Lung (tissue), 12 donors: ENCODE measurements around the gene MGAT4C. TPM values are rescaled to one million over a fixed set of nuclear protein-coding genes. Genes with fewer than 3 reads are reported as not detected.

Experiments used
- ATAC-seq: fragments of 200-7000 bp; cut with Tn5 transposase; one replicate; pipeline ENCODE4 v1.9.1; 2020; ENCODE audit warnings: moderate number of reproducible peaks; ENCODE audit not compliant: insufficient read depth, low FRiP score
- DNase-seq, 3 donors: peaks; one replicate each; pipeline ENCODE4 v3.0.0-alpha.2; 2013 to 2017
- H3K27ac ChIP-seq, 2 donors: one replicate each; pipeline ENCODE4 v1.5.1; 2013; ENCODE audit warnings: mild to moderate bottlenecking in 2 of 2, moderate library complexity in 2 of 2, control low read depth in 1 of 2, inconsistent platforms in 1 of 2, low read depth in 1 of 2, low read length in 1 of 2
- H3K27me3 ChIP-seq, 3 donors: one replicate each; pipeline ENCODE4 v1.5.1; 2013; ENCODE audit warnings: low read length in 2 of 3; ENCODE audit not compliant: control insufficient read depth in 3 of 3, insufficient read depth in 3 of 3
- H3K36me3 ChIP-seq, 4 donors: one replicate each; pipeline ENCODE4 v1.5.1; 2013; ENCODE audit warnings: low read length in 4 of 4, mild to moderate bottlenecking in 1 of 4, moderate library complexity in 1 of 4; ENCODE audit not compliant: control insufficient read depth in 4 of 4, insufficient read depth in 4 of 4
- H3K4me1 ChIP-seq, 5 donors: one replicate each; pipeline ENCODE4 v1.5.1; 2013; ENCODE audit warnings: low read length in 5 of 5, mild to moderate bottlenecking in 2 of 5, moderate library complexity in 1 of 5; ENCODE audit not compliant: control insufficient read depth in 5 of 5, insufficient read depth in 5 of 5
- H3K4me3 ChIP-seq: one replicate; pipeline ENCODE4 v1.5.1; 2013; ENCODE audit warnings: mild to moderate bottlenecking, control low read depth, moderate library complexity
- H3K9ac ChIP-seq, 2 donors: one replicate each; pipeline ENCODE4 v1.5.1; 2013; ENCODE audit warnings: low read length in 2 of 2, control low read depth in 1 of 2; ENCODE audit not compliant: insufficient read depth in 1 of 2
- H3K9me3 ChIP-seq, 4 donors: one replicate each; pipeline ENCODE4 v1.5.1; 2013; ENCODE audit warnings: low read length in 3 of 4, mild to moderate bottlenecking in 1 of 4, moderate library complexity in 1 of 4; ENCODE audit not compliant: control insufficient read depth in 4 of 4, insufficient read depth in 3 of 4
- WGBS, 2 donors: extraction: QIAGEN DNeasy Blood & Tissue Kit; methylation state at CpG; one replicate each; pipeline ENCODE4 v1.1.7; 2013; 5-methylcytosine and 5-hydroxymethylcytosine counted together
- polyA plus RNA-seq, 2 donors: library from polyadenylated mRNA; stranded (reverse); fragments of 200-250 nt; gene quantifications; one replicate each; pipeline ENCODE4 v1.2.1, GENCODE V29; 2013
- total RNA-seq, 2 donors: library from RNA; depleted of rRNA in 1 of 2; stranded (reverse); fragments of >200 nt in 1 of 2; gene quantifications; one replicate each; pipeline ENCODE4 v1.2.1, GENCODE V29; 2014 to 2021
- TF ChIP-seq, protein P1 (sequence below): IDR thresholded peaks from 2 replicates; pipeline ENCODE4 v1.5.1; 2012; ENCODE audit warnings: mild to moderate bottlenecking; ENCODE audit errors: control extremely low read depth, extremely low read depth
- donor health status: control.
- donor health status: control.
- donor health status: Bipolar disorder and iron deficiency.
- donor health status: healthy.
- donor health status: DM: yes; HTN: yes; CAD: no.

MGAT4C gene
- total and polyA plus RNA-seq, 4 donors: 0.01 to 4.1 (median 0.62) TPM

GRCh38 chr12:86275356-86275755 lies 19.2 kb upstream of the MGAT4C start:
- no peaks in the 10 kb centered on the region for H3K36me3 ChIP-seq
- no peak overlapping the region for H3K27ac ChIP-seq
- DNase-seq (no peak), ATAC-seq (no peak)
- H3K27me3 ChIP-seq: no peaks in the 10 kb centered on the region
- TF ChIP-seq, protein P1, sequence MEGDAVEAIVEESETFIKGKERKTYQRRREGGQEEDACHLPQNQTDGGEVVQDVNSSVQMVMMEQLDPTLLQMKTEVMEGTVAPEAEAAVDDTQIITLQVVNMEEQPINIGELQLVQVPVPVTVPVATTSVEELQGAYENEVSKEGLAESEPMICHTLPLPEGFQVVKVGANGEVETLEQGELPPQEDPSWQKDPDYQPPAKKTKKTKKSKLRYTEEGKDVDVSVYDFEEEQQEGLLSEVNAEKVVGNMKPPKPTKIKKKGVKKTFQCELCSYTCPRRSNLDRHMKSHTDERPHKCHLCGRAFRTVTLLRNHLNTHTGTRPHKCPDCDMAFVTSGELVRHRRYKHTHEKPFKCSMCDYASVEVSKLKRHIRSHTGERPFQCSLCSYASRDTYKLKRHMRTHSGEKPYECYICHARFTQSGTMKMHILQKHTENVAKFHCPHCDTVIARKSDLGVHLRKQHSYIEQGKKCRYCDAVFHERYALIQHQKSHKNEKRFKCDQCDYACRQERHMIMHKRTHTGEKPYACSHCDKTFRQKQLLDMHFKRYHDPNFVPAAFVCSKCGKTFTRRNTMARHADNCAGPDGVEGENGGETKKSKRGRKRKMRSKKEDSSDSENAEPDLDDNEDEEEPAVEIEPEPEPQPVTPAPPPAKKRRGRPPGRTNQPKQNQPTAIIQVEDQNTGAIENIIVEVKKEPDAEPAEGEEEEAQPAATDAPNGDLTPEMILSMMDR: no peak
- no peaks in the 10 kb centered on the region for H3K4me1 ChIP-seq
- 83 to 87% methylated on average over 5 of the region's 5 CpGs for WGBS, 2 donors
- H3K4me3 ChIP-seq: no peak overlapping the region
- H3K9ac ChIP-seq: no peak overlapping the region
- H3K9me3 ChIP-seq: no peaks in the 10 kb centered on the region

DNA sequence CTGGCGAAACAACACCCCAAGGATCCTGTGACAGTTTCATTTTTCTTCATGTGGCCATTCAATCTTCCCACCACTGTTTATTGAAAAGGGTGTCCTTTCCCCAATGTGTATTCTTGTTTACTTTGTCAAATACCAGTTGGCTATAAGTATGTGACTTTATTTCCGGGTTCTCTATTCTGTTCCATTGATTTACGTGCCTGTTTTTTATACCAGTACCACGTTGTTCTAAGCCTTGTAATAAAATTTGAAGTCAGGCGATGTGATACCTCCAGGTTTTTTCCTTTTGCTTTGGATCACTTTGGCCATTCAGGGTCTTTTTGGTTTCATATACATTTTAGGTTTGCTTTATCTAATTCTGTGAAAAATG lies 9.1 kb upstream of the MGAT4C start:
- Histone ChIP-seq H3K9ac (peak overlapping the region; percentile 1 to 33), H3K27me3 (no peaks in the 10 kb centered on the region), H3K4me3 (no peak overlapping the region), H3K27ac (peak overlapping the region in 1 of 2 donors; percentile 26), H3K36me3 (no peaks in the 10 kb centered on the region), H3K4me1 (peaks cover 0 to 9% (median 0%) of the 10 kb centered on the region in 5 donors), H3K9me3 (no peaks in the 10 kb centered on the region)
- WGBS, 2 donors: 56 to 65% methylated on average over 5 of the region's 5 CpGs
- TF ChIP-seq, protein P1: no peak
- no peak for DNase-seq
- ATAC-seq: no peak

- Histone ChIP-seq H3K4me1 (peaks cover 0 to 9% (median 0%) of the 10 kb centered on the region in 5 donors), H3K36me3 (no peaks in the 10 kb centered on the region), H3K4me3 (no peak overlapping the region), H3K27me3 (no peaks in the 10 kb centered on the region), H3K9me3 (no peaks in the 10 kb centered on the region), H3K27ac (peak overlapping the region in 1 of 2 donors; percentile 26), H3K9ac (peak overlapping the region in 1 of 2 donors; percentile 33)
- peak; percentile 39 to 68 (median 65) for DNase-seq
- 19 to 30% methylated on average over 36 to 38 of the region's 38 CpGs for WGBS, 2 donors
- peak; percentile 59 for ATAC-seq
- TF ChIP-seq, protein P1: no peak
Observed at GRCh38 chr12:86264451-86265328, 8.5 kb upstream of the MGAT4C start.
